KMS-11 (cell line): ENCODE results near the gene ABCB9.

Experiments
- H2AFZ ChIP-seq: fragments of 200-600 bp; sonication (generic); 2 replicates; pipeline ENCODE4 v1.6.1; 2016; ENCODE audit warnings: antibody characterized with exemption, mixed run types, low read depth
- H3K27ac ChIP-seq: fragments of 200-600 bp; sonication (generic); 2 replicates; pipeline ENCODE4 v1.6.1; 2016; ENCODE audit warnings: mild to moderate bottlenecking, mixed run types
- H3K27me3 ChIP-seq: fragments of 200-600 bp; sonication (generic); 2 replicates; pipeline ENCODE4 v1.6.1; 2017; ENCODE audit warnings: mild to moderate bottlenecking, low read depth, mixed run types, moderate library complexity; ENCODE audit not compliant: insufficient read depth
- H3K36me3 ChIP-seq: fragments of 200-600 bp; sonication (generic); 2 replicates; pipeline ENCODE4 v1.6.1; 2017; ENCODE audit warnings: mild to moderate bottlenecking, mixed run types; ENCODE audit not compliant: insufficient read depth
- H3K4me1 ChIP-seq: fragments of 200-600 bp; sonication (generic); 2 replicates; pipeline ENCODE4 v1.6.1; 2016; ENCODE audit warnings: mild to moderate bottlenecking, low read depth, mixed run types; ENCODE audit not compliant: poor library complexity, severe bottlenecking
- H3K4me2 ChIP-seq: fragments of 200-600 bp; sonication (generic); 2 replicates; pipeline ENCODE4 v1.7.0; 2016; ENCODE audit warnings: mild to moderate bottlenecking, mixed run types
- H3K4me3 ChIP-seq: fragments of 200-600 bp; sonication (generic); IDR thresholded peaks from 2 replicates; pipeline ENCODE4 v1.6.1; 2017; ENCODE audit warnings: low read depth, low read length, mixed read lengths; ENCODE audit not compliant: insufficient read depth
- H3K79me2 ChIP-seq: fragments of 200-600 bp; sonication (generic); 2 replicates; pipeline ENCODE4 v1.6.1; 2016; ENCODE audit warnings: low read depth, mixed run types; ENCODE audit not compliant: insufficient read depth
- H3K9ac ChIP-seq: fragments of 200-600 bp; sonication (generic); 2 replicates; pipeline ENCODE4 v1.6.1; 2016; ENCODE audit warnings: mild to moderate bottlenecking, mixed run types
- H4K20me1 ChIP-seq: fragments of 200-600 bp; sonication (generic); 2 replicates; pipeline ENCODE4 v1.6.1; 2016; ENCODE audit warnings: mild to moderate bottlenecking, mixed run types; ENCODE audit not compliant: insufficient read depth
- TF ChIP-seq, protein P1 (sequence below): fragments of 200-600 bp; sonication (generic); conservative IDR thresholded peaks from 2 replicates; pipeline ENCODE4 v1.6.1; 2017; ENCODE audit warnings: low read depth, mild to moderate bottlenecking, antibody characterized with exemption, low read length, moderate library complexity, mixed read lengths

ABCB9 gene

DNA sequence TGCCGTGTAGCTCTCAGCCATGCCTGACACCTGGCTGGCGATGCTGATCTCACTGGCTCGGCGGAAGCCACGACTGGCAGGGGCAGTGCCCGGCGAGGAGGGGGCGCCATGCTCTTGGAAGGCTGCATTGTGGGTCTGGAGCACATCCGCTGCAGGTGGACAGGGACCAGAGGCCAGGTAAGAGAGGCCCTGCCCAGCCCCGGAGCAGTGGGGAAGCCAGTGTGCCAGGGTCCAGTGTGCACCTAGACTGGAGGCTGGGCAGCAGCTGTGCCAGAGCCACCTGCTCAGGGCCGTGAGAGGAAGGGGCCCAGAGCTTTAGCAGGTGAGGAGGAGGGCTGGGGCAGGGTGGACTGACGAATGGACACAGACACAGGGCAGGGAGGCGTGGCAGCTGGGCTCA lies 24.3 kb upstream of the ABCB9 start:
- Histone ChIP-seq H3K36me3 (no peaks in the 10 kb centered on the region), H3K27me3 (no peaks in the 10 kb centered on the region), H2AFZ (no peak overlapping the region), H4K20me1 (no peaks in the 10 kb centered on the region), H3K4me3 (no peak overlapping the region), H3K4me1 (peaks cover 19% of the 10 kb centered on the region), H3K9ac (no peak overlapping the region), H3K4me2 (no peak overlapping the region), H3K27ac (no peak overlapping the region), H3K79me2 (no peaks in the 10 kb centered on the region)
- TF ChIP-seq, protein P1, sequence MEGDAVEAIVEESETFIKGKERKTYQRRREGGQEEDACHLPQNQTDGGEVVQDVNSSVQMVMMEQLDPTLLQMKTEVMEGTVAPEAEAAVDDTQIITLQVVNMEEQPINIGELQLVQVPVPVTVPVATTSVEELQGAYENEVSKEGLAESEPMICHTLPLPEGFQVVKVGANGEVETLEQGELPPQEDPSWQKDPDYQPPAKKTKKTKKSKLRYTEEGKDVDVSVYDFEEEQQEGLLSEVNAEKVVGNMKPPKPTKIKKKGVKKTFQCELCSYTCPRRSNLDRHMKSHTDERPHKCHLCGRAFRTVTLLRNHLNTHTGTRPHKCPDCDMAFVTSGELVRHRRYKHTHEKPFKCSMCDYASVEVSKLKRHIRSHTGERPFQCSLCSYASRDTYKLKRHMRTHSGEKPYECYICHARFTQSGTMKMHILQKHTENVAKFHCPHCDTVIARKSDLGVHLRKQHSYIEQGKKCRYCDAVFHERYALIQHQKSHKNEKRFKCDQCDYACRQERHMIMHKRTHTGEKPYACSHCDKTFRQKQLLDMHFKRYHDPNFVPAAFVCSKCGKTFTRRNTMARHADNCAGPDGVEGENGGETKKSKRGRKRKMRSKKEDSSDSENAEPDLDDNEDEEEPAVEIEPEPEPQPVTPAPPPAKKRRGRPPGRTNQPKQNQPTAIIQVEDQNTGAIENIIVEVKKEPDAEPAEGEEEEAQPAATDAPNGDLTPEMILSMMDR: no peak

- Histone ChIP-seq H3K79me2 (no peaks in the 10 kb centered on the region), H3K4me3 (no peak overlapping the region), H4K20me1 (no peaks in the 10 kb centered on the region), H3K36me3 (no peaks in the 10 kb centered on the region), H3K27me3 (no peaks in the 10 kb centered on the region), H3K27ac (no peak overlapping the region), H3K9ac (no peak overlapping the region), H2AFZ (no peak overlapping the region), H3K4me1 (peaks cover 19% of the 10 kb centered on the region), H3K4me2 (no peak overlapping the region)
- TF ChIP-seq, protein P1: no peak
Measured at GRCh38 chr12:122989874-122990419, 23.7 kb upstream of the ABCB9 start.

GRCh38 chr12:122989225-122989839 lies 23.1 kb upstream of the ABCB9 start:
- no peak overlapping the region for H2AFZ ChIP-seq
- no peaks in the 10 kb centered on the region for H4K20me1 ChIP-seq
- H3K4me2 ChIP-seq: no peak overlapping the region
- H3K9ac ChIP-seq: no peak overlapping the region
- H3K4me3 ChIP-seq: no peak overlapping the region
- H3K4me1 ChIP-seq: peaks cover 17% of the 10 kb centered on the region
- H3K36me3 ChIP-seq: no peaks in the 10 kb centered on the region
- no peaks in the 10 kb centered on the region for H3K79me2 ChIP-seq
- no peak overlapping the region for H3K27ac ChIP-seq
- TF ChIP-seq, protein P1: no peak
- H3K27me3 ChIP-seq: no peaks in the 10 kb centered on the region

GRCh38 chr12:122988612-122989212 lies 22.4 kb upstream of the ABCB9 start:
- Histone ChIP-seq H3K36me3 (no peaks in the 10 kb centered on the region), H3K79me2 (no peaks in the 10 kb centered on the region), H3K4me1 (peaks cover 11% of the 10 kb centered on the region), H3K4me3 (no peak overlapping the region), H3K9ac (no peak overlapping the region), H3K27me3 (no peaks in the 10 kb centered on the region), H3K27ac (no peak overlapping the region), H4K20me1 (no peaks in the 10 kb centered on the region), H2AFZ (no peak overlapping the region), H3K4me2 (no peak overlapping the region)
- TF ChIP-seq, protein P1: no peak
